KMS-11 (cell line): ENCODE measurements around the gene ECPAS.

ENCODE experiments used
- H2AFZ ChIP-seq: fragments of 200-600 bp; sonication (generic); 2 replicates; pipeline ENCODE4 v1.6.1; 2016; ENCODE audit warnings: antibody characterized with exemption, mixed run types, low read depth
- H3K27ac ChIP-seq: fragments of 200-600 bp; sonication (generic); 2 replicates; pipeline ENCODE4 v1.6.1; 2016; ENCODE audit warnings: mild to moderate bottlenecking, mixed run types
- H3K27me3 ChIP-seq: fragments of 200-600 bp; sonication (generic); 2 replicates; pipeline ENCODE4 v1.6.1; 2017; ENCODE audit warnings: mild to moderate bottlenecking, low read depth, mixed run types, moderate library complexity; ENCODE audit not compliant: insufficient read depth
- H3K36me3 ChIP-seq: fragments of 200-600 bp; sonication (generic); 2 replicates; pipeline ENCODE4 v1.6.1; 2017; ENCODE audit warnings: mild to moderate bottlenecking, mixed run types; ENCODE audit not compliant: insufficient read depth
- H3K4me1 ChIP-seq: fragments of 200-600 bp; sonication (generic); 2 replicates; pipeline ENCODE4 v1.6.1; 2016; ENCODE audit warnings: mild to moderate bottlenecking, low read depth, mixed run types; ENCODE audit not compliant: poor library complexity, severe bottlenecking
- H3K4me2 ChIP-seq: fragments of 200-600 bp; sonication (generic); 2 replicates; pipeline ENCODE4 v1.7.0; 2016; ENCODE audit warnings: mild to moderate bottlenecking, mixed run types
- H3K4me3 ChIP-seq: fragments of 200-600 bp; sonication (generic); IDR thresholded peaks from 2 replicates; pipeline ENCODE4 v1.6.1; 2017; ENCODE audit warnings: low read depth, low read length, mixed read lengths; ENCODE audit not compliant: insufficient read depth
- H3K79me2 ChIP-seq: fragments of 200-600 bp; sonication (generic); 2 replicates; pipeline ENCODE4 v1.6.1; 2016; ENCODE audit warnings: low read depth, mixed run types; ENCODE audit not compliant: insufficient read depth
- H3K9ac ChIP-seq: fragments of 200-600 bp; sonication (generic); 2 replicates; pipeline ENCODE4 v1.6.1; 2016; ENCODE audit warnings: mild to moderate bottlenecking, mixed run types
- H4K20me1 ChIP-seq: fragments of 200-600 bp; sonication (generic); 2 replicates; pipeline ENCODE4 v1.6.1; 2016; ENCODE audit warnings: mild to moderate bottlenecking, mixed run types; ENCODE audit not compliant: insufficient read depth
- TF ChIP-seq, protein P1 (sequence below): fragments of 200-600 bp; sonication (generic); conservative IDR thresholded peaks from 2 replicates; pipeline ENCODE4 v1.6.1; 2017; ENCODE audit warnings: low read depth, mild to moderate bottlenecking, antibody characterized with exemption, low read length, moderate library complexity, mixed read lengths

Gene ECPAS

GRCh38 chr9:111484572-111484894 is 350 bp upstream of the ECPAS start:
- TF ChIP-seq, protein P1, sequence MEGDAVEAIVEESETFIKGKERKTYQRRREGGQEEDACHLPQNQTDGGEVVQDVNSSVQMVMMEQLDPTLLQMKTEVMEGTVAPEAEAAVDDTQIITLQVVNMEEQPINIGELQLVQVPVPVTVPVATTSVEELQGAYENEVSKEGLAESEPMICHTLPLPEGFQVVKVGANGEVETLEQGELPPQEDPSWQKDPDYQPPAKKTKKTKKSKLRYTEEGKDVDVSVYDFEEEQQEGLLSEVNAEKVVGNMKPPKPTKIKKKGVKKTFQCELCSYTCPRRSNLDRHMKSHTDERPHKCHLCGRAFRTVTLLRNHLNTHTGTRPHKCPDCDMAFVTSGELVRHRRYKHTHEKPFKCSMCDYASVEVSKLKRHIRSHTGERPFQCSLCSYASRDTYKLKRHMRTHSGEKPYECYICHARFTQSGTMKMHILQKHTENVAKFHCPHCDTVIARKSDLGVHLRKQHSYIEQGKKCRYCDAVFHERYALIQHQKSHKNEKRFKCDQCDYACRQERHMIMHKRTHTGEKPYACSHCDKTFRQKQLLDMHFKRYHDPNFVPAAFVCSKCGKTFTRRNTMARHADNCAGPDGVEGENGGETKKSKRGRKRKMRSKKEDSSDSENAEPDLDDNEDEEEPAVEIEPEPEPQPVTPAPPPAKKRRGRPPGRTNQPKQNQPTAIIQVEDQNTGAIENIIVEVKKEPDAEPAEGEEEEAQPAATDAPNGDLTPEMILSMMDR: no peak
- H2AFZ ChIP-seq: peak overlapping the region; percentile 89
- H3K27me3 ChIP-seq: no peaks in the 10 kb centered on the region
- H3K27ac ChIP-seq: peak overlapping the region; percentile 98
- peak overlapping the region; percentile 97 for H3K9ac ChIP-seq
- no peaks in the 10 kb centered on the region for H3K36me3 ChIP-seq
- peaks cover 22% of the 10 kb centered on the region for H3K4me1 ChIP-seq
- peak overlapping the region; percentile 65 for H3K4me2 ChIP-seq
- 0 out of 2 replicates have a peak, but pooled peaks cover 4% of the 10 kb centered on the region for H4K20me1 ChIP-seq
- peaks cover 40% of the 10 kb centered on the region for H3K79me2 ChIP-seq
- no peak overlapping the region for H3K4me3 ChIP-seq

- TF ChIP-seq, protein P1: no peak
- Histone ChIP-seq H3K36me3 (no peaks in the 10 kb centered on the region), H3K4me3 (no peak overlapping the region), H3K79me2 (peaks cover 51% of the 10 kb centered on the region), H3K4me1 (peaks cover 31% of the 10 kb centered on the region), H3K9ac (peak overlapping the region; percentile 97; the same call in 1 of the 2 replicates), H2AFZ (no peak overlapping the region), H3K4me2 (no peak overlapping the region), H3K27ac (peak overlapping the region; percentile 98), H4K20me1 (0 out of 2 replicates have a peak, but pooled peaks cover 4% of the 10 kb centered on the region), H3K27me3 (no peaks in the 10 kb centered on the region)
These were observed 735 bp downstream of the ECPAS start for GRCh38 chr9:111483439-111483857.

DNA sequence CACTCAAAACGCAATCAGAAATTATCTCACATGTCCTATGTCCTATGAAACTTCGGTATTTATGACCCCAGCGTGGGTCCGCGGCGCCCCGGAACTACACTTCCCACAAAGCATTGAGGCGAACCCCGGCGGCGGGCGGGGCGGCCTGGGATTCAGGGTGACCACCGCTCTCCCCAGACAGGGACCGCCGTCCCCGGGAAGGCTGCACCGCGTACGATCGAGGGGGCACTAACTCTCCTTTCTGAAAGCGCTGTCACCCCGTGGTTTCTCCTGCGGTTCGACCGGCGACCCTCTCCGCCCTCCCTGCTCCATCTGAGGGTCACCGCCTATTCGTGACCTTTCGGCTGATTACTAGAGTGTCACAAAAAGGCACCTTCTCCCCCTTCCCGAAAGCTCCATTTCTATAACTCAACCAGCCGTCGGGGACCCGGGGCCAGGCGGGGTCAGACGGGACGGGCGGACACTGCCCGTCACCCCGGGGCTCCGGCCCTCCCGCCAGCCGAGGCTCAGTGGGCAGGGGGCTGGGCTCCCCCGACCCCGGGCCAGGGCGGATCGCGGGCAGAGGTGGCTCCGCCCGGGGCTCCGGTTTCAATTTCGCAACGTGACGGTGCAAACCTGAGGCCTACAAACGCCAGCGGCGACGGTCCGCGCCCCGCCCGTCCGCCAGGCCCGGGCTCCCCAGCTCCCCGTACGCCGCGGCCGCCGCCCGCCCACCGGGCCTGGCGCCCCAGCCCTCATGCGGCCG is 1.3 kb downstream of the ECPAS start:
- H3K79me2 ChIP-seq: peaks cover 57% of the 10 kb centered on the region
- no peak overlapping the region; the same call in 1 of the 2 replicates for H2AFZ ChIP-seq
- peak overlapping the region; percentile 78 for H3K4me2 ChIP-seq
- H3K27ac ChIP-seq: peak overlapping the region; percentile 98
- H3K36me3 ChIP-seq: no peaks in the 10 kb centered on the region
- TF ChIP-seq, protein P1: no peak
- no peaks in the 10 kb centered on the region for H3K27me3 ChIP-seq
- 0 out of 2 replicates have a peak, but pooled peaks cover 4% of the 10 kb centered on the region for H4K20me1 ChIP-seq
- H3K9ac ChIP-seq: peak overlapping the region; percentile 97
- H3K4me1 ChIP-seq: peaks cover 34% of the 10 kb centered on the region
- H3K4me3 ChIP-seq: no peak overlapping the region

DNA sequence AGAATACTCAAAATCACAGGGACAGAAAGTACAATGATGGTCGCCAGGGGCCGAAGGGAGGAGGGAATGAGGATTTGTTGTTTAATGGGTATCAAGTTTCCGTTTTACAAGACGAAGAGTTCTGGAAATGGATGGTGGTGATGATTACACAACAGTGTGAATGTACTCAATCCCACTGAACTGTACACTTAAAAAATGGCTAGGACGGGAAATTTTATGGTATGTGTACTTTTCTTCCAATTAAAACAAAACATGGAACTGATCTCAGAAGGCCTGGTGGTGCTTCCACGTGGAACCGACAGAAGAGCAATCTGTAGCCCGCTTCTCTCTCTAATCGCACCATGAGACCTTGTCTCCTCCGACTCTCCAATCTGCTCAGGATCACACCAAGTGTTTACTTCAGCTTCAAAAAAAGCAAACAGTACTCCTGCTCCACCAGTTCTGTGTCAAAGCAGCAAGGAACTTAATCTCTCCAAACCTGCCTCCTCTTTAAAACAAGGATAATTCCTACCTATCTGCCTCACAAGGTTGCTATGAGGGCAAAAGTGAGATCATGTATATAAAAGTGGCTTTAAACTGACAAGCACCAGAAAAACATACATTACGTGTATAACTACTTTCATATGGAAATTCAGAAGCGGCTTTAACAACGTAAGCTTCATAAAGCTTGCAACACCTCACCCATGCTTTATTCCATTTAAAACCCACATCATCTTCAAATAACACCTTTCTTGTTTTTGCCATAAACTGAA is 2.1 kb downstream of the ECPAS start:
- no peak overlapping the region; the same call in 1 of the 2 replicates for H3K27ac ChIP-seq
- H3K4me1 ChIP-seq: peaks cover 41% of the 10 kb centered on the region
- H3K4me3 ChIP-seq: no peak overlapping the region
- TF ChIP-seq, protein P1: no peak
- H3K27me3 ChIP-seq: no peaks in the 10 kb centered on the region
- H4K20me1 ChIP-seq: 0 out of 2 replicates have a peak, but pooled peaks cover 4% of the 10 kb centered on the region
- peaks cover 65% of the 10 kb centered on the region for H3K79me2 ChIP-seq
- H2AFZ ChIP-seq: no peak overlapping the region
- H3K36me3 ChIP-seq: no peaks in the 10 kb centered on the region
- peak overlapping the region; percentile 78 for H3K4me2 ChIP-seq
- H3K9ac ChIP-seq: peak overlapping the region; percentile 97; the same call in 1 of the 2 replicates
